HL-60/S4 treated with phorbol 12-myristate 13-acetate at 8.2 ng/mL for 4 days and 3 days (cell line): Measurements from ENCODE around the gene DDB1.
"Not testable (repeated sequence)": the region's sequence is repeated elsewhere in the genome, so short reads cannot be mapped to it uniquely, and the experiment has no call there.

Experiments
- in situ Hi-C: fragments of 300-500 bp; cut with MboI; formaldehyde crosslinking; loops from 2 replicates; pipeline ENCODE4 v1.15.0; 2022; ENCODE audit warnings: low sequenced_read_pairs

DDB1 gene

GRCh38 chr11:61273178-61274078 is 59.5 kb downstream of the DDB1 start:
- in situ Hi-C loops: no loop called here

- in situ Hi-C loops: no loop called here
Measured at GRCh38 chr11:61272731-61273130, 60.2 kb downstream of the DDB1 start.

GRCh38 chr11:61270354-61271076 is 62.4 kb downstream of the DDB1 start:
- in situ Hi-C loops: no loop called here

GRCh38 chr11:61268588-61269250 is 64.2 kb downstream of the DDB1 start:
- in situ Hi-C loops: no loop called here

GRCh38 chr11:61267437-61267841 is 65.5 kb downstream of the DDB1 start:
- in situ Hi-C loops: no loop called here

GRCh38 chr11:61266602-61267001 is 66.3 kb downstream of the DDB1 start:
- in situ Hi-C loops: no loop called here

GRCh38 chr11:61265357-61265756 is 67.5 kb downstream of the DDB1 start:
- in situ Hi-C loops: no loop called here

GRCh38 chr11:61264795-61265194 is 68.1 kb downstream of the DDB1 start:
- in situ Hi-C loops: no loop called here

- in situ Hi-C loops: no loop called here
Measured at GRCh38 chr11:61264371-61264770, 68.5 kb downstream of the DDB1 start.

GRCh38 chr11:61259363-61259762 is 73.5 kb downstream of the DDB1 start:
- in situ Hi-C loops: no loop called here

GRCh38 chr11:61258546-61258945 is 74.4 kb downstream of the DDB1 start:
- in situ Hi-C loops: no loop called here

- in situ Hi-C loops: no loop called here
Measured at GRCh38 chr11:61256710-61257482, 76.0 kb downstream of the DDB1 start.

GRCh38 chr11:61254403-61255025 is 78.4 kb downstream of the DDB1 start:
- in situ Hi-C loops: no loop called here

GRCh38 chr11:61252332-61252731 is 80.6 kb downstream of the DDB1 start:
- in situ Hi-C loops: not testable (repeated sequence)

- in situ Hi-C loops: not testable (repeated sequence)
Measured at GRCh38 chr11:61250796-61251765, 81.8 kb downstream of the DDB1 start.
